Activated CD8-positive, alpha-beta memory T cell treated with anti-CD3 and anti-CD28 coated beads, Interleukin-2, amount 10 ng/mL, durations not matched to agents 7 days and 5 days (primary cell): ENCODE data around the gene USP12. TPM values are rescaled to one million over a fixed set of nuclear protein-coding genes. Genes with fewer than 3 reads are reported as not detected.

Experiments
- ATAC-seq: fragments of 150-1000 bp; cut with Tn5 transposase; one replicate; pipeline ENCODE4 v1.10.0; 2021; ENCODE audit warnings: moderate library complexity
- CTCF ChIA-PET: fragments of 350-600 bp; sonication (Branson Sonifier 250); formaldehyde crosslinking; loops from one replicate; lab custom pipeline; 2021; ENCODE audit warnings: antibody characterized with exemption; lab: Charles Lee
- DNase-seq: peaks from one replicate; pipeline ENCODE4 v3.0.0-alpha.2; 2020
- H3K27ac Mint-ChIP-seq: one replicate; pipeline ENCODE4 v1.8.0; 2021; ENCODE audit warnings: mild to moderate bottlenecking, mixed read lengths
- H3K27me3 Mint-ChIP-seq: one replicate; pipeline ENCODE4 v1.8.0; 2021; ENCODE audit warnings: mixed read lengths
- H3K36me3 Mint-ChIP-seq: one replicate; pipeline ENCODE4 v1.8.0; 2021; ENCODE audit warnings: mild to moderate bottlenecking, mixed read lengths
- H3K4me1 Mint-ChIP-seq: one replicate; pipeline ENCODE4 v1.8.0; 2021; ENCODE audit warnings: mixed read lengths
- H3K4me3 Mint-ChIP-seq: one replicate; pipeline ENCODE4 v1.8.0; 2021; ENCODE audit warnings: mild to moderate bottlenecking, moderate library complexity, mixed read lengths
- H3K9me3 Mint-ChIP-seq: one replicate; pipeline ENCODE4 v1.8.0; 2022; ENCODE audit warnings: low read depth, mixed read lengths
- total RNA-seq, 2 experiments: library from RNA; stranded (reverse); gene quantifications; one replicate each; pipeline ENCODE4 v1.2.3, GENCODE V29; 2021

The USP12 gene
- total RNA-seq, 2 experiments from 2014 or later: 32.0 to 38.9 TPM

GRCh38 chr13:27023385-27024073 is 148.1 kb downstream of the USP12 start:
- no peak overlapping the region for H3K27ac Mint-ChIP-seq
- no peak overlapping the region for H3K4me3 Mint-ChIP-seq
- H3K36me3 Mint-ChIP-seq: peaks cover 2% of the 10 kb centered on the region
- peaks cover 52% of the 10 kb centered on the region for H3K4me1 Mint-ChIP-seq
- DNase-seq (peak; percentile 38), ATAC-seq (no peak)
- H3K27me3 Mint-ChIP-seq: peaks cover 16% of the 10 kb centered on the region
- no peaks in the 10 kb centered on the region for H3K9me3 Mint-ChIP-seq
- CTCF ChIA-PET: interaction anchor here (1.1 to 2.6 kb wide), 6 partner anchors 9 to 108 kb away, joined by 3 to 9 read pairs (median 4); no protein-coding TSS in a partner anchor

GRCh38 chr13:27022571-27023311 is 148.9 kb downstream of the USP12 start:
- Mint-ChIP-seq H3K4me3 (no peak overlapping the region), H3K27me3 (peaks cover 16% of the 10 kb centered on the region), H3K9me3 (no peaks in the 10 kb centered on the region), H3K36me3 (peaks cover 2% of the 10 kb centered on the region), H3K27ac (peak overlapping the region; percentile 64), H3K4me1 (peaks cover 49% of the 10 kb centered on the region)
- ATAC-seq: peak; percentile 79
- DNase-seq: peak; percentile 50
- CTCF ChIA-PET: interaction anchor here (1.0 to 2.6 kb wide), 7 partner anchors 10 to 804 kb away, joined by 3 to 9 read pairs (median 4); no protein-coding TSS in a partner anchor

- no peaks in the 10 kb centered on the region for H3K9me3 Mint-ChIP-seq
- H3K4me1 Mint-ChIP-seq: peaks cover 28% of the 10 kb centered on the region
- no peak for ATAC-seq
- CTCF ChIA-PET: no interaction called here
- no peak overlapping the region for H3K4me3 Mint-ChIP-seq
- H3K36me3 Mint-ChIP-seq: peaks cover 2% of the 10 kb centered on the region
- DNase-seq: peak; percentile 28
- H3K27me3 Mint-ChIP-seq: peaks cover 13% of the 10 kb centered on the region
- H3K27ac Mint-ChIP-seq: no peak overlapping the region
Observed at GRCh38 chr13:27020415-27020814, 151.2 kb downstream of the USP12 start.

GRCh38 chr13:27018882-27019281 is 152.7 kb downstream of the USP12 start:
- peaks cover 17% of the 10 kb centered on the region for H3K4me1 Mint-ChIP-seq
- no peaks in the 10 kb centered on the region for H3K36me3 Mint-ChIP-seq
- peak; percentile 26 for DNase-seq
- CTCF ChIA-PET: interaction anchor here (0.6 kb wide), 1 partner anchor 35 kb away, joined by 3 read pairs; no protein-coding TSS in a partner anchor
- no peak overlapping the region for H3K27ac Mint-ChIP-seq
- H3K4me3 Mint-ChIP-seq: no peak overlapping the region
- H3K27me3 Mint-ChIP-seq: peaks cover 9% of the 10 kb centered on the region
- ATAC-seq: no peak
- no peaks in the 10 kb centered on the region for H3K9me3 Mint-ChIP-seq

GRCh38 chr13:27018344-27018861 is 153.2 kb downstream of the USP12 start:
- H3K27me3 Mint-ChIP-seq: peaks cover 12% of the 10 kb centered on the region
- CTCF ChIA-PET: no interaction called here
- H3K36me3 Mint-ChIP-seq: no peaks in the 10 kb centered on the region
- ATAC-seq: no peak
- peaks cover 12% of the 10 kb centered on the region for H3K4me1 Mint-ChIP-seq
- no peak overlapping the region for H3K4me3 Mint-ChIP-seq
- H3K9me3 Mint-ChIP-seq: no peaks in the 10 kb centered on the region
- H3K27ac Mint-ChIP-seq: no peak overlapping the region
- DNase-seq: peak; percentile 11

GRCh38 chr13:27016875-27017274 is 154.7 kb downstream of the USP12 start:
- CTCF ChIA-PET: no interaction called here
- DNase-seq: peak; percentile 11
- Mint-ChIP-seq H3K27ac (no peak overlapping the region), H3K9me3 (no peaks in the 10 kb centered on the region), H3K27me3 (peaks cover 18% of the 10 kb centered on the region), H3K4me3 (no peak overlapping the region), H3K36me3 (no peaks in the 10 kb centered on the region), H3K4me1 (no peaks in the 10 kb centered on the region)
- ATAC-seq: no peak

Other genes with a start within 250 kb of the USP12 start
- gene RPL21, start 79.7 kb upstream of the USP12 start, total RNA-seq: 100 to 1,000 TPM; 806 to 916 TPM
- under 1 TPM; 0.70 to 0.91 TPM for gene RASL11A, start 99.0 kb upstream of the USP12 start, total RNA-seq